ENCODE data around the gene MTIF2.
"Not testable (repeated sequence)": the region's sequence is repeated elsewhere in the genome, so short reads cannot be mapped to it uniquely, and the experiment has no call there.

Gene MTIF2

GRCh38 chr2:55268907-55269644 is at the start of gene MTIF2:
Gene MTIF2, minus strand, starts transcription at chr2:55269231. Its CDS starts 5,373 bp downstream, at chr2:55263858.
- peak; percentile 74 for DNase-seq (ENCODE audit: low read depth, low spot score)

- no peak for DNase-seq (ENCODE audit: low read depth, low spot score)
These were observed 46.0 kb upstream of the MTIF2 start for GRCh38 chr2:55314985-55315384.

GRCh38 chr2:55311444-55311870 is 42.4 kb upstream of the MTIF2 start:
- no peak for DNase-seq (ENCODE audit: low read depth, low spot score)

GRCh38 chr2:55309446-55309845 is 40.4 kb upstream of the MTIF2 start:
- peak; percentile 40 for DNase-seq (ENCODE audit: low read depth, low spot score)

GRCh38 chr2:55302241-55302640 is 33.2 kb upstream of the MTIF2 start:
- DNase-seq (ENCODE audit: low read depth, low spot score): no peak

GRCh38 chr2:55301277-55301676 is 32.2 kb upstream of the MTIF2 start:
- DNase-seq (ENCODE audit: low read depth, low spot score): no peak

GRCh38 chr2:55296393-55296792 is 27.4 kb upstream of the MTIF2 start:
- DNase-seq (ENCODE audit: low read depth, low spot score): no peak

- no peak for DNase-seq (ENCODE audit: low read depth, low spot score)
These were observed 14.1 kb upstream of the MTIF2 start for GRCh38 chr2:55283083-55283482.

- peak; percentile 54 for DNase-seq (ENCODE audit: low read depth, low spot score)
These were observed 13.3 kb upstream of the MTIF2 start for GRCh38 chr2:55282110-55282917.

GRCh38 chr2:55280851-55281546 is 12.0 kb upstream of the MTIF2 start:
- not testable (repeated sequence) for DNase-seq (ENCODE audit: low read depth, low spot score)

- DNase-seq (ENCODE audit: low read depth, low spot score): not testable (repeated sequence)
These were observed 10.9 kb upstream of the MTIF2 start for GRCh38 chr2:55279859-55280424.

GRCh38 chr2:55279214-55279835 is 10.3 kb upstream of the MTIF2 start:
- not testable (repeated sequence) for DNase-seq (ENCODE audit: low read depth, low spot score)

GRCh38 chr2:55277310-55277709 is 8.3 kb upstream of the MTIF2 start:
- DNase-seq (ENCODE audit: low read depth, low spot score): no peak

- not testable (repeated sequence) for DNase-seq (ENCODE audit: low read depth, low spot score)
These were observed 5.3 kb upstream of the MTIF2 start for GRCh38 chr2:55274346-55274745.

- no peak for DNase-seq (ENCODE audit: low read depth, low spot score)
These were observed 587 bp upstream of the MTIF2 start for GRCh38 chr2:55269645-55269990.

GRCh38 chr2:55268288-55268906 is 634 bp downstream of the MTIF2 start:
- DNase-seq (ENCODE audit: low read depth, low spot score): no peak

- DNase-seq (ENCODE audit: low read depth, low spot score): not testable (repeated sequence)
These were observed 9.4 kb downstream of the MTIF2 start for GRCh38 chr2:55259586-55259985.

- DNase-seq (ENCODE audit: low read depth, low spot score): no peak
These were observed 16.2 kb downstream of the MTIF2 start for GRCh38 chr2:55252832-55253231.

GRCh38 chr2:55247025-55247424 is 22.0 kb downstream of the MTIF2 start:
- DNase-seq (ENCODE audit: low read depth, low spot score): no peak

GRCh38 chr2:55245411-55245810 is 23.6 kb downstream of the MTIF2 start:
- DNase-seq (ENCODE audit: low read depth, low spot score): no peak

GRCh38 chr2:55242617-55243016 is 26.4 kb downstream of the MTIF2 start:
- no peak for DNase-seq (ENCODE audit: low read depth, low spot score)

Measured in smooth muscle cell of the brain vasculature (primary cell).